ENCODE results near the gene XRN2.
"Not testable (repeated sequence)": the region's sequence is repeated elsewhere in the genome, so short reads cannot be mapped to it uniquely, and the experiment has no call there.

The XRN2 gene

GRCh38 chr20:21342656-21343345 lies 39.7 kb downstream of the XRN2 start:
- no peak for TF ChIP-seq POLR2A (IDR thresholded peaks at IDR 0.05; ENCODE audit: low read length)
- no peak for TF ChIP-seq GATA1 (IDR thresholded peaks at IDR 0.05; ENCODE audit: low read depth, low read length)
- DNase-seq: no peak

- DNase-seq: no peak
- TF ChIP-seq GATA1 (IDR thresholded peaks at IDR 0.05; ENCODE audit: low read depth, low read length): no peak
- no peak for TF ChIP-seq POLR2A (IDR thresholded peaks at IDR 0.05; ENCODE audit: low read length)
Measured at GRCh38 chr20:21344206-21344900, 41.2 kb downstream of the XRN2 start.

GRCh38 chr20:21344961-21345360 lies 41.8 kb downstream of the XRN2 start:
- TF ChIP-seq GATA1 (IDR thresholded peaks at IDR 0.05; ENCODE audit: low read depth, low read length) (no peak), POLR2A (IDR thresholded peaks at IDR 0.05; ENCODE audit: low read length) (no peak)
- DNase-seq: no peak

- TF ChIP-seq GATA1 (IDR thresholded peaks at IDR 0.05; ENCODE audit: low read depth, low read length): no peak
- no peak for TF ChIP-seq POLR2A (IDR thresholded peaks at IDR 0.05; ENCODE audit: low read length)
- DNase-seq: no peak
Measured at GRCh38 chr20:21352703-21353102, 49.6 kb downstream of the XRN2 start.

GRCh38 chr20:21353236-21353635 lies 50.1 kb downstream of the XRN2 start:
- no peak for DNase-seq
- TF ChIP-seq GATA1 (IDR thresholded peaks at IDR 0.05; ENCODE audit: low read depth, low read length) (no peak), POLR2A (IDR thresholded peaks at IDR 0.05; ENCODE audit: low read length) (no peak)

- TF ChIP-seq POLR2A (IDR thresholded peaks at IDR 0.05; ENCODE audit: low read length): no peak
- TF ChIP-seq GATA1 (IDR thresholded peaks at IDR 0.05; ENCODE audit: low read depth, low read length): no peak
- DNase-seq: no peak
Measured at GRCh38 chr20:21355981-21356380, 52.9 kb downstream of the XRN2 start.

GRCh38 chr20:21356386-21356785 lies 53.3 kb downstream of the XRN2 start:
- no peak for DNase-seq
- TF ChIP-seq POLR2A (IDR thresholded peaks at IDR 0.05; ENCODE audit: low read length) (no peak), GATA1 (IDR thresholded peaks at IDR 0.05; ENCODE audit: low read depth, low read length) (no peak)

GRCh38 chr20:21357844-21358243 lies 54.7 kb downstream of the XRN2 start:
- TF ChIP-seq POLR2A (IDR thresholded peaks at IDR 0.05; ENCODE audit: low read length) (no peak), GATA1 (IDR thresholded peaks at IDR 0.05; ENCODE audit: low read depth, low read length) (no peak)
- DNase-seq: no peak

- TF ChIP-seq POLR2A (IDR thresholded peaks at IDR 0.05; ENCODE audit: low read length) (no peak), GATA1 (IDR thresholded peaks at IDR 0.05; ENCODE audit: low read depth, low read length) (no peak)
- no peak for DNase-seq
Measured at GRCh38 chr20:21358737-21359136, 55.6 kb downstream of the XRN2 start.

GRCh38 chr20:21360705-21361104 lies 57.6 kb downstream of the XRN2 start:
- TF ChIP-seq POLR2A (IDR thresholded peaks at IDR 0.05; ENCODE audit: low read length) (no peak), GATA1 (IDR thresholded peaks at IDR 0.05; ENCODE audit: low read depth, low read length) (no peak)
- DNase-seq: no peak

- TF ChIP-seq POLR2A (IDR thresholded peaks at IDR 0.05; ENCODE audit: low read length) (no peak), GATA1 (IDR thresholded peaks at IDR 0.05; ENCODE audit: low read depth, low read length) (no peak)
- no peak for DNase-seq
Measured at GRCh38 chr20:21361266-21361665, 58.1 kb downstream of the XRN2 start.

GRCh38 chr20:21364413-21364812 lies 61.3 kb downstream of the XRN2 start:
- TF ChIP-seq POLR2A (IDR thresholded peaks at IDR 0.05; ENCODE audit: low read length): no peak
- TF ChIP-seq GATA1 (IDR thresholded peaks at IDR 0.05; ENCODE audit: low read depth, low read length): no peak
- DNase-seq: no peak

GRCh38 chr20:21365771-21366170 lies 62.6 kb downstream of the XRN2 start:
- no peak for DNase-seq
- no peak for TF ChIP-seq POLR2A (IDR thresholded peaks at IDR 0.05; ENCODE audit: low read length)
- TF ChIP-seq GATA1 (IDR thresholded peaks at IDR 0.05; ENCODE audit: low read depth, low read length): no peak

GRCh38 chr20:21366273-21366672 lies 63.1 kb downstream of the XRN2 start:
- not testable (repeated sequence) for DNase-seq

GRCh38 chr20:21368791-21369190 lies 65.7 kb downstream of the XRN2 start:
- no peak for TF ChIP-seq POLR2A (IDR thresholded peaks at IDR 0.05; ENCODE audit: low read length)
- no peak for TF ChIP-seq GATA1 (IDR thresholded peaks at IDR 0.05; ENCODE audit: low read depth, low read length)

More at GRCh38 chr20:21368791-21369190, 65.7 kb downstream of the XRN2 start:
- no peak for DNase-seq

All from erythroblast (primary cell).